WERI-Rb-1 (cell line): Measurements from ENCODE around the gene DCBLD1.

Source experiments
- DNase-seq: peaks from one replicate; pipeline ENCODE4 v3.0.0-alpha.2; 2020
- H3K27ac ChIP-seq: fragments of 250-450 bp; sonication (Bioruptor Pico); 2 replicates; pipeline ENCODE4 v1.5.1; 2020; ENCODE audit warnings: mild to moderate bottlenecking, moderate library complexity
- H3K27me3 ChIP-seq: fragments of 250-450 bp; sonication (Bioruptor Pico); 2 replicates; pipeline ENCODE4 v1.5.1; 2021; ENCODE audit warnings: mild to moderate bottlenecking, low read depth, moderate library complexity; ENCODE audit not compliant: insufficient read depth, severe bottlenecking
- H3K36me3 ChIP-seq: fragments of 250-450 bp; sonication (Bioruptor Pico); 2 replicates; pipeline ENCODE4 v1.5.1; 2020; ENCODE audit warnings: mild to moderate bottlenecking, moderate library complexity
- H3K4me3 ChIP-seq: 2 replicates; pipeline ENCODE4 v1.5.1; 2011; ENCODE audit warnings: low read depth, mild to moderate bottlenecking, control low read depth, low read length
- H3K9me3 ChIP-seq: fragments of 250-450 bp; sonication (Bioruptor Pico); 2 replicates; pipeline ENCODE4 v1.5.1; 2021; ENCODE audit warnings: mild to moderate bottlenecking, moderate library complexity; ENCODE audit not compliant: severe bottlenecking
- TF ChIP-seq, protein P1 (sequence below): IDR thresholded peaks from 2 replicates; pipeline ENCODE4 v1.5.1; 2011; ENCODE audit warnings: low read depth, mild to moderate bottlenecking, control low read depth, inconsistent platforms, low read length

DCBLD1 gene

GRCh38 chr6:117558818-117559217 lies 76.3 kb downstream of the DCBLD1 start:
- no peak for DNase-seq
- H3K4me3 ChIP-seq = no peak overlapping the region
- H3K36me3 ChIP-seq = peaks cover 11% of the 10 kb centered on the region
- H3K9me3 ChIP-seq = no peaks in the 10 kb centered on the region
- no peaks in the 10 kb centered on the region for H3K27me3 ChIP-seq
- TF ChIP-seq, protein P1, sequence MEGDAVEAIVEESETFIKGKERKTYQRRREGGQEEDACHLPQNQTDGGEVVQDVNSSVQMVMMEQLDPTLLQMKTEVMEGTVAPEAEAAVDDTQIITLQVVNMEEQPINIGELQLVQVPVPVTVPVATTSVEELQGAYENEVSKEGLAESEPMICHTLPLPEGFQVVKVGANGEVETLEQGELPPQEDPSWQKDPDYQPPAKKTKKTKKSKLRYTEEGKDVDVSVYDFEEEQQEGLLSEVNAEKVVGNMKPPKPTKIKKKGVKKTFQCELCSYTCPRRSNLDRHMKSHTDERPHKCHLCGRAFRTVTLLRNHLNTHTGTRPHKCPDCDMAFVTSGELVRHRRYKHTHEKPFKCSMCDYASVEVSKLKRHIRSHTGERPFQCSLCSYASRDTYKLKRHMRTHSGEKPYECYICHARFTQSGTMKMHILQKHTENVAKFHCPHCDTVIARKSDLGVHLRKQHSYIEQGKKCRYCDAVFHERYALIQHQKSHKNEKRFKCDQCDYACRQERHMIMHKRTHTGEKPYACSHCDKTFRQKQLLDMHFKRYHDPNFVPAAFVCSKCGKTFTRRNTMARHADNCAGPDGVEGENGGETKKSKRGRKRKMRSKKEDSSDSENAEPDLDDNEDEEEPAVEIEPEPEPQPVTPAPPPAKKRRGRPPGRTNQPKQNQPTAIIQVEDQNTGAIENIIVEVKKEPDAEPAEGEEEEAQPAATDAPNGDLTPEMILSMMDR = no peak
- H3K27ac ChIP-seq = no peak overlapping the region

- no peaks in the 10 kb centered on the region for H3K27me3 ChIP-seq
- H3K4me3 ChIP-seq = no peak overlapping the region
- peaks cover 11% of the 10 kb centered on the region for H3K36me3 ChIP-seq
- no peak overlapping the region for H3K27ac ChIP-seq
- DNase-seq = no peak
- TF ChIP-seq, protein P1 = no peak
- H3K9me3 ChIP-seq = no peaks in the 10 kb centered on the region
These were observed 76.8 kb downstream of the DCBLD1 start for GRCh38 chr6:117559299-117559698.

DNA sequence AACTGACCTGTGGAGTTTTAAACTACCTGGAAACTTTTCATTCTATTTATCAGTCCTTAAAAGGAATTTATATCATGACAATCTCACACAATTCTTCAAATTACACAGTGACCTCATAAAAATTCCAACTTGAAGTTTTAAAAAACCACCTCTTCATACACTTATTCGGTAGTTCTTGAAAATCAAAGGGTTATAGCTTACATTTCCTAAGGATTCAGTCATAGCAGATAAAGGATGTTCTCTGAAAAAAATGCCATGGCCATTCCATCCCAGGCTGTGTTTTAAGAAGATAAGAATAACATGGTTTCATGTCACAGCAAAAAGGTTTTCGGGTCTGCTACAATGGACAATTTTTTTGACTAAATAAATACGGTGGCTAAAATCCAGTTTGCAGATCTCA lies 78.7 kb downstream of the DCBLD1 start:
- TF ChIP-seq, protein P1 = no peak
- H3K4me3 ChIP-seq = no peak overlapping the region
- H3K27ac ChIP-seq = no peak overlapping the region
- no peaks in the 10 kb centered on the region for H3K9me3 ChIP-seq
- H3K36me3 ChIP-seq = peaks cover 19% of the 10 kb centered on the region
- no peak for DNase-seq
- no peaks in the 10 kb centered on the region for H3K27me3 ChIP-seq

DNA sequence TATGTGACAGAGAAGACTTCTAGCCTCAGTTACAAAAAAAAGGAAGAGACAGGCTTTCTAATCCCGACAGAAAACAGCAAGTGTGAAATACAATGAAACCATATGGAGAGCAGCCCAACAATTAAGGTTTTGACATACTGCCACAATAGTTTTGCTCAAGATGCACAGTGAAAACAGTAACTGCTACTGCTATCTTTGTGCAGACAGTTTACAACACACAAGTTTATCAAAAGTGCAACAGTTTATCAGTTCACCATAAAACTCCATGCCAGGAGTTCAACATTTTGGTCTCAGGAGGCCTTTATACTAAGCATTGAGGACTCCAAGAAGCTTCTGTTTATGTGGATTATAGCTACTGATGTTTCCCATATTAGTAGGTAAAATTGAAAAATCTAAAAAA lies 82.2 kb downstream of the DCBLD1 start:
- H3K36me3 ChIP-seq = peaks cover 49% of the 10 kb centered on the region
- DNase-seq = no peak
- H3K27me3 ChIP-seq = no peaks in the 10 kb centered on the region
- H3K9me3 ChIP-seq = no peaks in the 10 kb centered on the region
- TF ChIP-seq, protein P1 = no peak
- H3K27ac ChIP-seq = no peak overlapping the region
- no peak overlapping the region for H3K4me3 ChIP-seq

- TF ChIP-seq, protein P1 = no peak
- H3K4me3 ChIP-seq = no peak overlapping the region
- peaks cover 64% of the 10 kb centered on the region for H3K36me3 ChIP-seq
- no peak for DNase-seq
- no peaks in the 10 kb centered on the region for H3K27me3 ChIP-seq
- no peak overlapping the region for H3K27ac ChIP-seq
- no peaks in the 10 kb centered on the region for H3K9me3 ChIP-seq
These were observed 85.8 kb downstream of the DCBLD1 start for GRCh38 chr6:117568247-117568646.

GRCh38 chr6:117568831-117569410 lies 86.4 kb downstream of the DCBLD1 start:
- Histone ChIP-seq H3K4me3 (no peak overlapping the region), H3K36me3 (peaks cover 64% of the 10 kb centered on the region), H3K27me3 (no peaks in the 10 kb centered on the region), H3K27ac (no peak overlapping the region), H3K9me3 (no peaks in the 10 kb centered on the region)
- TF ChIP-seq, protein P1 = no peak
- DNase-seq = no peak
